ENCODE measurements around the gene DMXL1. TPM values are rescaled to one million over a fixed set of nuclear protein-coding genes. Genes with fewer than 3 reads are reported as not detected.
"Not testable (repeated sequence)": the region's sequence is repeated elsewhere in the genome, so short reads cannot be mapped to it uniquely, and the experiment has no call there.

The DMXL1 gene
- total RNA-seq, 3 donors from 2014 or later, result 53.1 to 91.2 (median 60.3) TPM

- TF ChIP-seq CTCF (IDR thresholded peaks at IDR 0.05), result no peak
- TF ChIP-seq POLR2AphosphoS5 (IDR thresholded peaks at IDR 0.05), result no peak
- TF ChIP-seq POLR2A (IDR thresholded peaks at IDR 0.05), result no peak
- H3K27me3 ChIP-seq, result no peaks in the 10 kb centered on the region
- no peak overlapping the region for H3K4me3 ChIP-seq
- no peaks in the 10 kb centered on the region for H3K9me3 ChIP-seq
- DNase-seq (ENCODE audit: low spot score in 2 of 2), result no peak
- intact Hi-C loops (cut with DNase I; ENCODE audit: low total_unique reads), result no loop called here
- H3K4me1 ChIP-seq, result no peaks in the 10 kb centered on the region
- H3K27ac ChIP-seq, result no peak overlapping the region
- H3K36me3 ChIP-seq, result peaks cover 6% of the 10 kb centered on the region
Measured at GRCh38 chr5:119220576-119221197, 149.8 kb downstream of the DMXL1 start.

- Histone ChIP-seq H3K27ac (no peak overlapping the region), H3K27me3 (no peaks in the 10 kb centered on the region), H3K4me1 (no peaks in the 10 kb centered on the region), H3K9me3 (no peaks in the 10 kb centered on the region), H3K4me3 (no peak overlapping the region), H3K36me3 (peaks cover 6% of the 10 kb centered on the region)
- intact Hi-C loops (cut with DNase I; ENCODE audit: low total_unique reads), result no loop called here
- DNase-seq (ENCODE audit: low spot score in 2 of 2), result no peak
- TF ChIP-seq POLR2A (IDR thresholded peaks at IDR 0.05) (no peak), POLR2AphosphoS5 (IDR thresholded peaks at IDR 0.05) (no peak), CTCF (IDR thresholded peaks at IDR 0.05) (no peak)
Measured at GRCh38 chr5:119221330-119221729, 150.4 kb downstream of the DMXL1 start.

GRCh38 chr5:119229950-119230349 is 159.1 kb downstream of the DMXL1 start:
- peaks cover 7% of the 10 kb centered on the region for H3K36me3 ChIP-seq
- intact Hi-C loops (cut with DNase I; ENCODE audit: low total_unique reads), result no loop called here
- no peaks in the 10 kb centered on the region for H3K9me3 ChIP-seq
- H3K4me1 ChIP-seq, result no peaks in the 10 kb centered on the region
- no peak overlapping the region for H3K4me3 ChIP-seq
- DNase-seq (ENCODE audit: low spot score in 2 of 2), result no peak
- H3K27ac ChIP-seq, result no peak overlapping the region
- no peak for TF ChIP-seq POLR2AphosphoS5 (IDR thresholded peaks at IDR 0.05)
- no peak for TF ChIP-seq CTCF (IDR thresholded peaks at IDR 0.05)
- TF ChIP-seq POLR2A (IDR thresholded peaks at IDR 0.05), result no peak
- no peaks in the 10 kb centered on the region for H3K27me3 ChIP-seq

GRCh38 chr5:119238265-119239118 is 167.6 kb downstream of the DMXL1 start:
- intact Hi-C loops (cut with DNase I; ENCODE audit: low total_unique reads), result no loop called here
- Histone ChIP-seq H3K9me3 (no peaks in the 10 kb centered on the region), H3K27me3 (no peaks in the 10 kb centered on the region), H3K27ac (no peak overlapping the region), H3K36me3 (peaks cover 9% of the 10 kb centered on the region), H3K4me3 (no peak overlapping the region), H3K4me1 (no peaks in the 10 kb centered on the region)
- TF ChIP-seq CTCF (IDR thresholded peaks at IDR 0.05), result no peak
- no peak for DNase-seq (ENCODE audit: low spot score in 2 of 2)

- Histone ChIP-seq H3K36me3 (peaks cover 9% of the 10 kb centered on the region), H3K4me1 (no peaks in the 10 kb centered on the region), H3K9me3 (no peaks in the 10 kb centered on the region), H3K4me3 (no peak overlapping the region), H3K27me3 (no peaks in the 10 kb centered on the region), H3K27ac (no peak overlapping the region)
- no peak for TF ChIP-seq POLR2A (IDR thresholded peaks at IDR 0.05)
- TF ChIP-seq POLR2AphosphoS5 (IDR thresholded peaks at IDR 0.05), result no peak
- TF ChIP-seq CTCF (IDR thresholded peaks at IDR 0.05), result no peak
- no peak for DNase-seq (ENCODE audit: low spot score in 2 of 2)
- intact Hi-C loops (cut with DNase I; ENCODE audit: low total_unique reads), result no loop called here
Measured at GRCh38 chr5:119239119-119239417, 168.2 kb downstream of the DMXL1 start.

GRCh38 chr5:119239826-119240225 is 168.9 kb downstream of the DMXL1 start:
- H3K36me3 ChIP-seq; intact Hi-C loops (cut with DNase I; ENCODE audit: low total_unique reads): not testable (repeated sequence)

More at GRCh38 chr5:119239826-119240225, 168.9 kb downstream of the DMXL1 start:
- H3K4me1 ChIP-seq; H3K27ac ChIP-seq; DNase-seq (ENCODE audit: low spot score in 2 of 2); H3K4me3 ChIP-seq; H3K9me3 ChIP-seq; H3K27me3 ChIP-seq: not testable (repeated sequence)

All from breast epithelium (tissue), 4 donors.